AG20443 (cell line): Measurements from ENCODE around the gene PDGFC.

ENCODE experiments used
- DNase-seq: peaks from one replicate; pipeline ENCODE4 v3.0.0; 2012; ENCODE audit warnings: low spot score, mixed read lengths

Gene PDGFC

DNA sequence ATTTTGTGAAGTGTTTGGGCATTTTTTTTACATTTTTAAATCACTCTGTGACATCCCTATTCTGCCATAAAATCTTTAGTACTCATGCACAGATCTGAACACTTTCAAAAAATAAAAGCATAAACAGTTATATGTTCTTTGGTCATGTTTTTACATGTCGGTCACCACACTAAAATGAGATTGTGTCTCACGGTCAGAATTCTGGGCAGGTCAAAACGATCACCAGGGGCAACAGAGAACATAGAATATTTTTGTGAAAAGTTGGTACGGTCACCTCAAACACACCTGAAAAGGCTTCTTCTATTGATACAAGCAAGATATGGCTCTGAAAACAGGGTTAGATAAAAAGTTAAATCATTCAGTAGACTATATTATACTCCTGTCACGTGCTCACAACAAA is 189.1 kb downstream of the PDGFC start:
- no peak for DNase-seq

- DNase-seq = peak; percentile 45
Measured at GRCh38 chr4:156781852-156782251, 189.7 kb downstream of the PDGFC start.

- DNase-seq = peak; percentile 57
Measured at GRCh38 chr4:156779774-156780173, 191.8 kb downstream of the PDGFC start.

- no peak for DNase-seq
Measured at GRCh38 chr4:156779042-156779441, 192.6 kb downstream of the PDGFC start.

- DNase-seq = peak; percentile 10
Measured at GRCh38 chr4:156778606-156779005, 193.0 kb downstream of the PDGFC start.

GRCh38 chr4:156778093-156778492 is 193.5 kb downstream of the PDGFC start:
- DNase-seq = peak; percentile 18

- DNase-seq = no peak
Measured at GRCh38 chr4:156775813-156776212, 195.8 kb downstream of the PDGFC start.

GRCh38 chr4:156774422-156774821 is 197.2 kb downstream of the PDGFC start:
- peak; percentile 66 for DNase-seq

- no peak for DNase-seq
Measured at GRCh38 chr4:156773648-156774357, 197.8 kb downstream of the PDGFC start.

DNA sequence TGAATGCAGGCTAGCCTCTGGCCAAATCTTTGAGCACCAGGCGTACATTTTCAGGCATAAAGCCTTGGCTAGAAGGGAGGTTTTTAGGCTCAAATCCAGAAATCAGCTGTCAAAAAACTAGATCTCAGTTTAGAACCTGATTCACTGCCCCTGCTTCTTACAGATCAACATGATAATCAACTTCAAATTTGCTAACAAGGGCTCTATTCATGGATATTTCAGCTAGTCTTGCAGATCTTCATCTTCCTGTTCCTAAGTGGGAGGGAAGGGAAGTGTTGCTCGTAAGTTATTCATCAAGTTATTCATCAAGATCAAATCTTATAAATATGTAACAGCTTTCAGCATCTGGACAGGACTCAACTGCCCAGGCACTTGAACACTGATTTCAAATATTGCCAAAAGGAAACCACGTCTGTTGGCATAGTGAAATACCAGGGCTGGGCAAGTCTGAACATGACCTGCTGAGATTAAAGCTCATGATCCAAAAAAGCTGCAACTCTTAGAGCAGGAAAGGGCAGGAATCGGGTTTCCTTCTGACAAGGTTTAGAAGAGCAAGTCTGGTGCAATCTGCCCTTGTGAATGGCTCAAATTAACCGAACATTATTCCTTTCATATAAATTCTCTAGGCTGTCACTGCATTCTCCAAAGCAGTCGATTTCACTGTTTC is 200.3 kb downstream of the PDGFC start:
- peak; percentile 60 for DNase-seq

DNA sequence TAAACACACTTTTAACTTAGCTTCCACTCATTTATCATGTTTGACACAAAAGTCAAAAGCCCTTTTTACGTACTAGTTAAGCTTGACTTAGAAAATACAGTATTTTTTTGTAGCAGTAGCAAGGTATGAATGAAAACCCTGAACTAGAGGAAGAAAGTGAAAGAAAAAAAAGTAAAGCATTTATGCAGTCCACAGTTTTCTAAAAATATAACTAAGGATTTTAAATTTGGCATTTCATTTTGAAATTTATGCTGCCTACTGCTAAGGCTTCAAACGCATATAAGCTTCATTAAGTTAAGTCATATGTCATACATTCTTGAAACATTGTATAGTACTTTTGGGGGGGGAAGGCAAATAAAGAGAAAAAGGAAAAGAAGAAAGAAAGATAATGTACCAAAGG is 201.5 kb downstream of the PDGFC start:
- DNase-seq = no peak

DNA sequence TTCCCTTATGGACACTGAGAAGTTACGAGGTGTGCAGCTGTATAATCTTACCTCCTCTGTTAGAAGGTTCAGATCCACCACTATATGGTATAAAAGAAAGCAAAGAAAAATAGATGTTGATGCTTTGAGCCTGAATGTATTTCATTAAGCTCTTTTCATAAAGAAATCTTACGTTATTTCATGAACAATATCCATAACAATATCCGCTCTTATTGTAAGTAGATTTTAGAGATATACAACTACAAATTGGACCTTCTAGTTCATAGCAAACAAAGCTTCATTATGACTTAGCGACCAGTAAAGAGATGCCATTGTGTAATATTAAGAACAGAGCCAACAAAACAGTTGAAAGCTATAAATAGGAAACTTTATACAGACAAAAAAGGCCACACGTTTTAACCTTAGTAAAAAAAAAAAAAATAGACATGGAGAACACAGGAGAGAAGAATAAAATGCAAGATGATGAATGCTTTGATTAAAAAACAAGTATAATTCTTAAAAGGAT is 203.6 kb downstream of the PDGFC start:
- DNase-seq = no peak

GRCh38 chr4:156766846-156767245 is 204.8 kb downstream of the PDGFC start:
- DNase-seq = no peak

DNA sequence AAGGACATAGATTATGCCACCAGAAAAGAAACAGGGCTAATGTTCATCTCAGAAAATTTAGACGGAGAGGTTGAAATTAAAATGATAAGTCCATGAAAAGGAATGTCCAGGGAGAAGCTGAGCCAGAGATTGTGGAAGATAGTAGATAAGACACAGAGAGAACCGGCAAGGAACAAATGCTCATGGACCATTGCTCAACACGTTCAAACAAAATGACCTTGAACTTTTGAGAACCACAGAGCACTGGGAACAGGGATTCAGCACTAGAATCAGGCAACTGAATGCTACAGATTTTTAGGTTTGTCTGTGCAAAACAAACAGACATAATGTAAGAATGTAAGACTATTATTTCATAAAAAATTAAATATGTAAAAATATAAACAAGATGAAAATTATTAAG is 206.3 kb downstream of the PDGFC start:
- no peak for DNase-seq

GRCh38 chr4:156764846-156765245 is 206.8 kb downstream of the PDGFC start:
- DNase-seq = no peak

- peak; percentile 25 for DNase-seq
Measured at GRCh38 chr4:156764145-156764544, 207.5 kb downstream of the PDGFC start.

GRCh38 chr4:156763511-156763910 is 208.1 kb downstream of the PDGFC start:
- no peak for DNase-seq

GRCh38 chr4:156762851-156763250 is 208.7 kb downstream of the PDGFC start:
- DNase-seq = no peak

DNA sequence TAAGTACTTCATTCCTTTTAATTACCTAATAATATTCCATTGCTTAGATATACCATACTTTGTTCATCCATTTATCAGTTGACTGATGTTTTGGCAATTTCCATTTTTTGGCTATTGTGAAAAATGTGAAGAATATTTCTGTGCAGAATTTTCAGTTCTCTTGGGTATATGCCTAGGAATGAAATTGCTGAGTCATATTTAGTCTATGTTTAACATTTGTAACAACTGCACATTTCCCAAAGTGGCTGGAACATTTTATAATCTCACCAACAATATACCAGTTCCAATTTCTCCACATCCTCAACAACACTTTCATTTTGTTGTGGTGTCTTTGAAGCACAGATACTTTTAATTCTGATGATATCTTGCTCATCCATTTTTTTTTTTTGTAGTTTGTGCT is 215.5 kb downstream of the PDGFC start:
- DNase-seq = no peak

GRCh38 chr4:156754832-156755570 is 216.6 kb downstream of the PDGFC start:
- no peak for DNase-seq

DNA sequence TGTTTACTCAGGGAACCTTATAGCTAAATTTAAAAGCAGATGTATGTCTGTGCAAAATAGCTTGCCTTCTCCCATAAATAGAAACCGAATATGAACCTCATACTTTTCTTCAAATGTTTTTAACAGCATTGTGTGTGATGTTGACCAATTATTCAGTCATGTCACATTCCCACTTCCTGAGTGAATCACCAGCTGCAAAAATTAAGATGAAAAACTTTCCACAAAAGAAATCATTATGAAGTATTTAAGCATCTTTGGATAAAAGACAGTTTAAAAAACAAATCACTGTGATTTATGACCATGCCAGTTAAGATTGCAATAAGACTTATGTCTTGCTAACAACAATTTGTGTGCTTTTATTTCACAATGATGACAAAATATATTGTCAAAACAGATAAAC is 220.1 kb downstream of the PDGFC start:
- peak; percentile 48 for DNase-seq

GRCh38 chr4:156749426-156750403 is 221.9 kb downstream of the PDGFC start:
- peak; percentile 22 for DNase-seq
